C4-2B (cell line): ENCODE results near the gene PARP12.

Source experiments
- ZFX ChIP-seq: fragments of 450-650 bp; IDR thresholded peaks from 2 replicates; pipeline ENCODE4 v1.6.1; 2017
- TF ChIP-seq, protein P1 (sequence below): fragments of 450-650 bp; conservative IDR thresholded peaks from 2 replicates; pipeline ENCODE4 v1.5.1; 2017; ENCODE audit warnings: mild to moderate bottlenecking

- TF ChIP-seq, protein P1, sequence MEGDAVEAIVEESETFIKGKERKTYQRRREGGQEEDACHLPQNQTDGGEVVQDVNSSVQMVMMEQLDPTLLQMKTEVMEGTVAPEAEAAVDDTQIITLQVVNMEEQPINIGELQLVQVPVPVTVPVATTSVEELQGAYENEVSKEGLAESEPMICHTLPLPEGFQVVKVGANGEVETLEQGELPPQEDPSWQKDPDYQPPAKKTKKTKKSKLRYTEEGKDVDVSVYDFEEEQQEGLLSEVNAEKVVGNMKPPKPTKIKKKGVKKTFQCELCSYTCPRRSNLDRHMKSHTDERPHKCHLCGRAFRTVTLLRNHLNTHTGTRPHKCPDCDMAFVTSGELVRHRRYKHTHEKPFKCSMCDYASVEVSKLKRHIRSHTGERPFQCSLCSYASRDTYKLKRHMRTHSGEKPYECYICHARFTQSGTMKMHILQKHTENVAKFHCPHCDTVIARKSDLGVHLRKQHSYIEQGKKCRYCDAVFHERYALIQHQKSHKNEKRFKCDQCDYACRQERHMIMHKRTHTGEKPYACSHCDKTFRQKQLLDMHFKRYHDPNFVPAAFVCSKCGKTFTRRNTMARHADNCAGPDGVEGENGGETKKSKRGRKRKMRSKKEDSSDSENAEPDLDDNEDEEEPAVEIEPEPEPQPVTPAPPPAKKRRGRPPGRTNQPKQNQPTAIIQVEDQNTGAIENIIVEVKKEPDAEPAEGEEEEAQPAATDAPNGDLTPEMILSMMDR = no peak
- no peak for TF ChIP-seq ZFX
Measured at GRCh38 chr7:140022582-140023211, 40.1 kb downstream of the PARP12 start.
